HG03159 (cell line): ENCODE results near the gene PLD5.
A peak's percentile ranks its signal among the peaks of the same experiment; 100 is the strongest.
"Not testable (repeated sequence)": the region's sequence is repeated elsewhere in the genome, so short reads cannot be mapped to it uniquely, and the experiment has no call there.

ENCODE experiments used
- ATAC-seq: cut with Tn5 transposase; IDR thresholded peaks from one replicate; pipeline ENCODE4 v1.9.1; 2021; ENCODE audit warnings: mild to moderate bottlenecking, moderate library complexity; ENCODE audit not compliant: unreplicated experiment

PLD5 gene

GRCh38 chr1:242288067-242288466, 236.4 kb downstream of the PLD5 start:
- not testable (repeated sequence) for ATAC-seq

DNA sequence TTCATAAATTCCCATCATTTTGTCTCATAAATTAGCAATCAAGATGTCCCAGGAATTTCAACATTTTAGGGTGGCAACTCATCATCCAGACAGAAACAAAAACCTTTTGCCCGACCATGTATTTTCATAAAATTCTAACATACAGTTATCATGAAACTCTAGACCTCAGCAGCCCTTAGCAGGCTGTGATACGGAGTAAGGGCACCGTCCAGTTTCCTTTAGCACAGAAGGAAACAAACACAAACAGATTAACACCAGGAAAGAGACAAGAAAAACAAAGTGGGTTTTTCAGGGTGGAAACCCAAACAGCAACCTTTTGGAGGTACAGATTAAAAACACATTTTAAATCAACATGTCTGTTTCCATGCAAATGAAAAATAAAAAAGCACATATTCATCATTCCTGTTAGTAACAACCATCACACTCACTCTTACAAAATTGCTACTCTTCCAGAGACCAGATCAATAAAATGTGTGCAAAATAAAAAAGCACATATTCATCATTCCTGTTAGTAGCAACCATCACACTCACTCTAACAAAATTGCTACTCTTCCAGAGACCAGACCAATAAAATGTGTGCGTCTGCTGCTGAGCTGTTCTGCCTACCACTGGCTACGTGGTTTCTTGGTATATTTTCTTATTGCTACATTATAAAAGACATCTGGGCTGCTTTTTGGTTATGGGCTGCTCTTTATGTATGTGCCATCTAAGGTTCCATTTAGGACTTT, 241.6 kb downstream of the PLD5 start:
- not testable (repeated sequence) for ATAC-seq

DNA sequence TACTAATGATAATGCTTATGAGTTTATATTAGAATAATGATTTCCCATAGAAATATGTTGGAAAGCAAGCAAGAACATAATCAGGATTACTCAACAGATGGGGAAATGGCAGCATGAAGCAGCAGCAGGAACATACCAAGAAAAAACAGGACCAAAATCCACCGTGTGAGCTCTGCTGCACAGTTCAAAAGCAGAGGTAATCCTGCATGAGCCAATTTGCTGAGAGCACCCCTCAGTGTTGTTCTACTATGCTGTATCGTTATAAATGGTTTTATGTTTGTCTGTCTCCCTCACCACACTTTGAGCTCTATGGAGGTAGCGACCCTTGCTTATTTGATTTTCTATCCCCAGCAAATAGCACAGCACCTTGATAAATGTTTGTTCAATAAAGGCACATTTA, 246.1 kb downstream of the PLD5 start:
- not testable (repeated sequence) for ATAC-seq

GRCh38 chr1:242276769-242277168, 247.7 kb downstream of the PLD5 start:
- ATAC-seq = not testable (repeated sequence)

- ATAC-seq = not testable (repeated sequence)
Measured at GRCh38 chr1:242267004-242267403, 257.5 kb downstream of the PLD5 start.

DNA sequence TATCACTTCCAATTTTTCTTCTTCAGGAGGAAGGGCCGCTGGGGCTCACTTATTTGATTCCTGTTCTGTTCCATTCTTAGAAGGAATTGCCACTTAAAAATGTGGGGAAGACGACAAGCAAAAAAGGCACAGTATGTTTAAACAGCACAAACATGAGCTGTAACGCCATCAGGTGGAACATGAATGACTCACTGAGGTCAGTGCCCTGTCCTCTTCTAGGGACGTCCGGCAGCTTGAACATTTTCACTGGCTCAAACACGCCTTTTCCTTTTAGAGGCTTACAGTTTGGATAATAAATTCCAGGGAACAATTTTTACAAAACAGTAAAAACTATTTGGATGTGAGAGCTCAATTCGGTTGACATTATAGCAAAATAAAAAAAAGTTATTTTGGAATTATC, 260.1 kb downstream of the PLD5 start:
- not testable (repeated sequence) for ATAC-seq

DNA sequence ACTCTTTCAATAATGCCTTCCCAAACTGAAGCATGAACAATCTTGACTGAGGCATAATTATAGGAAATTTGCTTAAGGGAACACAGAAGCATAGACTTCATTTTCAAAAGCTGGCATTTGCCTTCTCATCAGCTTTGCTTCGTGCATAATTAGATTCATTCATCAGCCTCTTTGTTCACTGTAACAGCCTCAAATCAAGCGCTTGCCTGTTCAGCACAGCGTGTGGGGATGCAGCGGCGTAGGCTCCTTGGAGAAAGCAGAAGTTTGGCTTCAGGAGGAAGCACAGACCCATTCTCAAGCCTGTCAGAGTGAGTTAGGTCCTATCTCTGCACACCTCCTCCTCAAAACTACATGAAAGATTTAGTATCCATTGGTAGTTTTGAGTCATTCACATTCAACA, 279.2 kb downstream of the PLD5 start:
- ATAC-seq = no peak

DNA sequence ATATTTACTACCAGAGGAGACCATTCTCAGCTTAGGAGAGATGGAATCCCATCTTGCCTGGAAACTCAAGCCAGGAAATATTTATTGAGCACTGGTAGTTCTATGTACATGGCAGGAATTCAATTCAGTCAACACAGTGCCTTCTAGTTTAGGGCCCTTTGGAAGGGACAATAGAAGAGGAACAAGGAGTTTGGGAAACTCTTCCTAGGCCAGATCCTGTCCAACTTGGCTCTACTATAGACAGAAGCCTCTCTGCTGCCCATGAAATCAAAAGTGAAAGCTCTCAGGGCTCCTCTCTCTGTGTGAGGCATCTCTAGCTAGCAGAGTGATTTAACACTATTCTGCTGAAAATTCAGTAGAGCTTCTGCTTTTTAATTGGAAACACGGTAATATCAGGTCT, 281.0 kb downstream of the PLD5 start:
- ATAC-seq = peak; percentile 96

- ATAC-seq = peak; percentile 18
Measured at GRCh38 chr1:242242983-242243382, 281.5 kb downstream of the PLD5 start.

GRCh38 chr1:242241936-242242335, 282.6 kb downstream of the PLD5 start:
- no peak for ATAC-seq

GRCh38 chr1:242240691-242241090, 283.8 kb downstream of the PLD5 start:
- no peak for ATAC-seq

DNA sequence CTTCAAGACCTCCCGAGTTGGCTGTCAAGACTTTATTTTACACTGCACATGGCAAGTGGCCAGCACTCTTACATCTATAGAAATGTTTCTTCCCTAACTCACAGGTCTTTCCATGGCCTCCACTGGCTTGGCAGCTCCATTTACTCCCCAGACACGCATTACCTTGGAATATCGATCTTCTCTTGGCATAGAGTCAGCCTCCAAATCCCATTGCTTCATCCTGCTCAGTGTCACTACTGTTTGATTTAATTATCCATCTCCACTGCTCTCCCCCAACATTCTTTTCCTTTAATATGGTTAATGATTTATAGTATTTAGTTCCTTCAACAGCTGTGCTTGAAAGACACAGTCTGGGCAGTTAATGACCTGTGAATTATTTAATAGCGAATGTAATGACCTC, 284.4 kb downstream of the PLD5 start:
- ATAC-seq = no peak

- no peak for ATAC-seq
Measured at GRCh38 chr1:242239398-242239797, 285.1 kb downstream of the PLD5 start.

DNA sequence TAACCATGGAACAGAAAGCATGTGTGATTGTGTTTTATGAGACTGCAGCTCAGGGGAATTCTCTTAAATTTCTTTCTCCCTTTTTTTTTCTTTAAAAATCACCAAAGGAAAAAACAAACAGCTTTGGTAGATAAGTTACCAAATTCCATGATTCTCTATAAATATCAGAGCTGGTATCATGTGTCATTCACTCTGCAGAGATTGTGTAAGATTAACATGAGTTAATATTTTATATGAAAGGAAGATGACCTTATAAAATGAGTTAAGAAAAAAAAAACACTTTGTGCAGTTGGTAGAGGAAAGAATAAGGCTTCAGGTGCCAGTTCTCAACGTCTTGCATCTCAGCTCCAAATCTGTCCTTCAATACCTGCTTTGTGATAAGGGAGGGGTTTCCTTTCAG, 287.4 kb downstream of the PLD5 start:
- no peak for ATAC-seq

DNA sequence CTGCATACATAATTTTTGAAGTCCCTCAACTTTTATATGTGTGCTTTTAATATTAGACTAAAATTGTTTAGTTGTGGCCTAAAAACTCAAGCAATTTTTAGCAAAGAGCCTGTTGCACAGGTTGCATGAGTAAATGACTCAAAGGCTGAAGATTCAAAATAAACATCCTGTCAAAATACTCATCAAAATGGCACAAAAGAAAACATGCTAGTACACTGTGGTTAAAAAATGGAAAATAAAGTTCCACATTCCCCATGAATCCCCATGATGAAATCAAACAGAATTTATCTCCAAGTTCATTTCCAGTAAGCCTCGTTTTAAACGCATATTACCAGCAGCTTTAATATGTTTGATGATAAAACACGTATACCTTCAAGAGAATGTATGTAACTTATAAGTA, 295.5 kb downstream of the PLD5 start:
- no peak for ATAC-seq

GRCh38 chr1:242225767-242226573, 298.5 kb downstream of the PLD5 start:
- no peak for ATAC-seq

GRCh38 chr1:242224878-242225766, 299.4 kb downstream of the PLD5 start:
- ATAC-seq = not testable (repeated sequence)

DNA sequence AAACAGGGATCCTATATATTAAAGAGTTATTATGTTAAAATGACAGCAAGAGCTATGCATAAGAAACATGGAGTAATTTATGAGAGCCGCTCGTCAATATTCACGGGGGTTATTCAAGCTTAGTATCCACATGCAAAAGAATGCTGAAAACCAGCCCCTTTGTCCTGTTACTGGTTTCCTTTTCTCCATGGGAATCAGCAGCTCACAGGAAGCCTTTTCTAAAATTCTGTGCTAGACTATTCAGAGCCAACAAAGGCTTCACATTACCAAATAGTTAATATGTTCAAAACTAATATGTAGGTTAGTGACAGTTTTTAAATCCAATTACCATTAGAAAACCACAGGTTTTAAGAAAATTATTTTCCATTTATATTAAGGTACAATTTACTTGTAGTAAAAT, 300.0 kb downstream of the PLD5 start:
- ATAC-seq = no peak

GRCh38 chr1:242219905-242220304, 304.6 kb downstream of the PLD5 start:
- no peak for ATAC-seq

- no peak for ATAC-seq
Measured at GRCh38 chr1:242219298-242219901, 305.1 kb downstream of the PLD5 start.

- ATAC-seq = no peak
Measured at GRCh38 chr1:242216368-242216767, 308.1 kb downstream of the PLD5 start.
